BLaER1 treated with 17β-estradiol and CSF1 and Interleukin-3, amounts not matched to agents 10 nM and 100 nM (cell line): ENCODE results near the gene BCL10.

ENCODE experiments used
- H3K27ac ChIP-seq, 11 experiments: shearing (Covaris generic); formaldehyde crosslinking; 2 replicates each; pipeline ENCODE4 v1.8.1; 2022
- H3K27me3 ChIP-seq, 11 experiments: shearing (Covaris generic); formaldehyde crosslinking; 2 replicates each; pipeline ENCODE4 v1.8.1; 2022
- H3K36me3 ChIP-seq, 11 experiments: shearing (Covaris generic); formaldehyde crosslinking; 2 replicates each; pipeline ENCODE4 v1.8.1; 2022
- H3K4me1 ChIP-seq, 10 experiments: shearing (Covaris generic); formaldehyde crosslinking; 2 replicates each; pipeline ENCODE4 v1.8.1; 2022
- H3K4me2 ChIP-seq, 11 experiments: shearing (Covaris generic); formaldehyde crosslinking; 2 replicates each; pipeline ENCODE4 v1.8.1; 2022
- H3K4me3 ChIP-seq, 10 experiments: shearing (Covaris generic); formaldehyde crosslinking; 2 replicates each; pipeline ENCODE4 v1.8.1; 2022
- H3K9ac ChIP-seq, 11 experiments: shearing (Covaris generic); formaldehyde crosslinking; 2 replicates each; pipeline ENCODE4 v1.8.1; 2022
- H3K9me3 ChIP-seq, 11 experiments: shearing (Covaris generic); formaldehyde crosslinking; replicated peaks in 1 of 11; 2 replicates each; pipeline ENCODE4 v1.8.1; 2022
- H4K20me1 ChIP-seq, 11 experiments: shearing (Covaris generic); formaldehyde crosslinking; 2 replicates each; pipeline ENCODE4 v1.8.1; 2022
- Cebpa-rat ChIP-seq, 11 experiments: shearing (Covaris generic); IDR thresholded peaks; 2 replicates each; pipeline ENCODE4 v1.8.1; 2022

Gene BCL10

DNA sequence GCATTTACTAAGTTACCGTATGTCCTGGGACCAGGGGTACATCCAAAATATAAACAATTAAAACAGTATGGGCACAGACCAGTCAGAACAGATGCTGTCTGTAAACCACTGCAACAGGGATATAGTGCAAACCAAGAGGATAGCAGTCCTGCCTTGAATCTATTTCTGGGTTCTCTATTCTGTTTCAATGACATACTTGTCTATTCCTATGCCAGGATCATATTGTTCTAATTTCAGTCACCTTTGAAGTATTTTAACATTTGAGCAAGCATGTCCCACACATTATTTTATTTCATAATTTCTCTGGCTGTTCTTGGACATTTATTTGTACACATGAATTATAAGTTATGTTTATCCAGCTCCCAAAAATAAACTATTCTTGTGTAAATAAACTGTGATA, 47.5 kb downstream of the BCL10 start:
- Histone ChIP-seq H3K27ac (no peak overlapping the region), H3K36me3 (no peaks in the 10 kb centered on the region), H4K20me1 (no peaks in the 10 kb centered on the region), H3K9ac (no peak overlapping the region), H3K4me1 (no peaks in the 10 kb centered on the region), H3K9me3 (no peaks in the 10 kb centered on the region), H3K4me3 (no peak overlapping the region), H3K4me2 (no peak overlapping the region), H3K27me3 (no peaks in the 10 kb centered on the region)
- TF ChIP-seq Cebpa-rat (IDR thresholded peaks at IDR 0.05), result no peak

DNA sequence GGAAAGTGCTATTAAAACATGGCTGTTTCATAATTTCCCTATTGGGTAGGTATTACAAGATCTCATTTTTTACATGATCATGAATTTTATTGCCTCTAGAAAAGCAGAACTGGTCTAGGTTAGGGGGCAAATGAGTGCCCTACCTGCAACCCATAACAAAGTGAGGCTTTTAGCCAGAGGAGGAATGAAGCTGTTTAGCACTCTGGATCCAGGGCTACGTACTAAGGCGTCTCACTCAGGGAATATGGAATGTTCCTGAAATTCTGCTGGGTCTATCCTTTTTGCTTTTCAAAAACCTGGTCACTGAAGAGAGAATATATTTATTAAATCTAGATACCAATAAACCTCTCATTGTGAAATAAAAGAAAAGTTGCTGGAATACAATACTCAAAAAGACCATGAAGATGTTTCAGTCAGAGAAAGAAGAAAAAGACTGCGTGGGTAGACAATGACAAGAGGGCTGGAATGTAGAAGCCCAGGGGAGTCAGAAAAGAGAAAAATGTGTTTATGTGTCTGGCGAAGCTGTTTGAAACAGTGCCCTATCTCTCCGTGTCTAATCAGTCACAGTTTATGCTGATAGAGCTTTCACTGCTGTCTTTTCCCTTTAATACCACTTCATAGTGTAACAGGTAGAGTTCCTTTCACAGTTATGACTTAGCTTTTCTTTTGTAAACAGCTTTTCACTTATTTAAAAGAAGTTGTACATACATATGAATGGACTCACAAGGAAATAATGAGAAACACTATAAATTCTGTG, 50.6 kb downstream of the BCL10 start:
- no peak overlapping the region for H3K9ac ChIP-seq
- H3K27me3 ChIP-seq, result no peaks in the 10 kb centered on the region
- H3K4me3 ChIP-seq, result no peak overlapping the region
- H4K20me1 ChIP-seq, result no peaks in the 10 kb centered on the region
- no peak overlapping the region for H3K27ac ChIP-seq
- H3K4me2 ChIP-seq, result no peak overlapping the region
- no peaks in the 10 kb centered on the region for H3K36me3 ChIP-seq
- no peaks in the 10 kb centered on the region for H3K4me1 ChIP-seq
- no peaks in the 10 kb centered on the region for H3K9me3 ChIP-seq
- TF ChIP-seq Cebpa-rat (IDR thresholded peaks at IDR 0.05), result no peak

DNA sequence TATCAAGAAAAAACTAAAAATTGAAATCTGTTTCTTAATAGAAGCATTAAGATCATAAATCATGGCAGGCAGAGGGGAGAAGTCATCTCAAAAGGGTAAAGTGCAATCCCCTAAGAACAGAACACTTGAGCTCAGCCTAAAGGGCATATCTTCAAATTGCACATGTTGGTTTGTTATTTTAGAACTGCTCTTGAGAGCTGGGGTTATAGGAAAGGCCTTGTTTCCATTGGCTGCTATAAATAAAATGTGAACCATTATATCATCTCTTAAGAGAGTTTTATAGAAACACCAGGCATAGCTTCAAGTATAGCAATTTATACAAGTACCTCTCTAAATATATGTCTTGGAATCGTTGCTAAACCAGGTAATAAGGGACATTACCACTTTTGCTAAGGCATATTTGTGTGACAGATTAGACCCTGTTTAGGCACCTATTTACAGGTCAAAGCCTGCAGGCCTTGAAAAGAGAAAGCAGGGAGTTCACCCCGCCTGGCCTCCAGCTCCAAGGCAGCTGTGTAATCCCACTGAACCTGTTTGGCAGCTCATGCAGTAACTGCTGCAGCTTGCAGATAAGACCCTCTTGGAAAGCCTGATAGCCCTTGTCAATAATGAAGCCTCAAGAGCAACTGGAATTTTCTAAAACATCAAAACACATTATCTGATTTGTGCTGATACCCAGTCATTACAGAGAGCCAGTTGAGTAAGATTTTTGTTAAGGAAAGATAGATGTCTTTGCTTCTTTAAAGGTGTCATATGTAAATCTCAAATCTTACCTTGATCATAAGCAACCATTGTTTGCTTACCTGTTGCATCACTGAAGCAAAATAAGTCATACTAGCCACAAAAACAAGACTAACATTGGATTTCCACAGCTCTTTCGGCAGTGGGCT, 51.5 kb downstream of the BCL10 start:
- Histone ChIP-seq H3K27ac (no peak overlapping the region), H3K36me3 (no peaks in the 10 kb centered on the region), H3K9me3 (no peaks in the 10 kb centered on the region), H3K4me2 (no peak overlapping the region), H3K27me3 (no peaks in the 10 kb centered on the region), H3K4me1 (no peaks in the 10 kb centered on the region), H3K9ac (no peak overlapping the region), H3K4me3 (no peak overlapping the region), H4K20me1 (no peaks in the 10 kb centered on the region)
- no peak for TF ChIP-seq Cebpa-rat (IDR thresholded peaks at IDR 0.05)

DNA sequence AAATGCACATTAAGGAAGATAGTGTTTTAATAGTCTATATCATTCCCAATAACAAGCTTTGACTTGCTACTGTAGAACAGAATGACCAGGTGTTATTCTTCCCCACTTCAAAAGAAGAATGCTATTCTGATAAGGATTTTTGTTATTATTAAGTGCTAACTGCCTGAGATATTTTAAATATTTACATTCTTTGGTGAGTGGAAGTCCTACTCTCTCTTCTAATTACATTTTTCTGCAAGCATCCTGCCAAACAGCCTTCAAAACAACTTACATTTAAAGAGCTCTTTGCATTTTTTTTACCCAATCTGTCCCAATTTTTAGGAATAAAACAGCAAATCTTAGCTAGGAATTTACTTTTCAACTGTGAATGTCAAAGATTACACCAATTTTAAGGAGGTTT, 52.1 kb downstream of the BCL10 start:
- Histone ChIP-seq H3K9ac (no peak overlapping the region), H3K27me3 (no peaks in the 10 kb centered on the region), H3K36me3 (no peaks in the 10 kb centered on the region), H3K4me1 (no peaks in the 10 kb centered on the region), H3K9me3 (no peaks in the 10 kb centered on the region), H3K4me2 (no peak overlapping the region), H3K4me3 (no peak overlapping the region), H3K27ac (no peak overlapping the region), H4K20me1 (no peaks in the 10 kb centered on the region)
- TF ChIP-seq Cebpa-rat (IDR thresholded peaks at IDR 0.05), result no peak

GRCh38 chr1:85223334-85223733, 53.1 kb downstream of the BCL10 start:
- Histone ChIP-seq H4K20me1 (no peaks in the 10 kb centered on the region), H3K4me2 (no peak overlapping the region), H3K4me1 (no peaks in the 10 kb centered on the region), H3K27me3 (no peaks in the 10 kb centered on the region), H3K9ac (no peak overlapping the region), H3K9me3 (no peaks in the 10 kb centered on the region), H3K36me3 (no peaks in the 10 kb centered on the region), H3K4me3 (no peak overlapping the region), H3K27ac (no peak overlapping the region)
- TF ChIP-seq Cebpa-rat (IDR thresholded peaks at IDR 0.05), result no peak

GRCh38 chr1:85220756-85221201, 55.7 kb downstream of the BCL10 start:
- no peaks in the 10 kb centered on the region for H4K20me1 ChIP-seq
- no peak overlapping the region for H3K27ac ChIP-seq
- no peaks in the 10 kb centered on the region for H3K4me1 ChIP-seq
- no peaks in the 10 kb centered on the region for H3K36me3 ChIP-seq
- H3K9ac ChIP-seq, result no peak overlapping the region
- no peaks in the 10 kb centered on the region for H3K27me3 ChIP-seq
- no peak overlapping the region for H3K4me2 ChIP-seq
- no peak for TF ChIP-seq Cebpa-rat (IDR thresholded peaks at IDR 0.05)
- no peak overlapping the region for H3K4me3 ChIP-seq
- no peaks in the 10 kb centered on the region for H3K9me3 ChIP-seq

- Histone ChIP-seq H3K9me3 (no peaks in the 10 kb centered on the region), H3K27ac (no peak overlapping the region), H3K9ac (no peak overlapping the region), H3K27me3 (no peaks in the 10 kb centered on the region), H3K4me3 (no peak overlapping the region), H4K20me1 (no peaks in the 10 kb centered on the region), H3K4me1 (no peaks in the 10 kb centered on the region), H3K4me2 (no peak overlapping the region), H3K36me3 (no peaks in the 10 kb centered on the region)
- TF ChIP-seq Cebpa-rat (IDR thresholded peaks at IDR 0.05), result no peak
These were observed 56.4 kb downstream of the BCL10 start for GRCh38 chr1:85219853-85220610.

DNA sequence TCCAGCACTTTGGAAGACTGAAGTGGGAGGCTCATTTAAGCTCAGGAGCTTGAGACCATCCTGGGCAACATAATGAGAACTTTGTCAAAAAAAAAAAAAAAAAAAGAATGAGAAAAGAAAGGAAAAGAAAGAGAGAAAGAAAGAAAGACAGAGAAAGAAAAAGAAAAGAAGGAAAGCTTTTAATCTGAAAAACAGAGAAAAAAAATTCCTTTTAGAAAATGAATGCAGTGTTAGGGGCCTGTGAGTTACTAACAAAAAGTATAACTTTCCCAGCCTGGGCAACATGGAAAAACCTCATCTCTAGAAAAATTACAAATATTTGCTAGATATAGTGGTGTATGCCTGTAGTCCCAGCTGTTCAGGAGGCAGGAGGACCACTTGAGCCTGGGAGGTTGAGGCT, 59.7 kb downstream of the BCL10 start:
- no peaks in the 10 kb centered on the region for H4K20me1 ChIP-seq
- H3K9me3 ChIP-seq, result no peaks in the 10 kb centered on the region
- no peaks in the 10 kb centered on the region for H3K4me1 ChIP-seq
- no peak overlapping the region for H3K4me2 ChIP-seq
- no peaks in the 10 kb centered on the region for H3K36me3 ChIP-seq
- no peak overlapping the region for H3K27ac ChIP-seq
- no peaks in the 10 kb centered on the region for H3K27me3 ChIP-seq
- no peak overlapping the region for H3K4me3 ChIP-seq
- TF ChIP-seq Cebpa-rat (IDR thresholded peaks at IDR 0.05), result no peak
- H3K9ac ChIP-seq, result no peak overlapping the region
